SHP77 treated with DMSO at 0.1 percent for 48 hours (cell line): ENCODE data around the gene SNRNP25.

ENCODE experiments used
- DNase-seq: peaks from one replicate; lab custom pipeline; 2025; lab: John Stamatoyannopoulos, UW

The SNRNP25 gene

DNA sequence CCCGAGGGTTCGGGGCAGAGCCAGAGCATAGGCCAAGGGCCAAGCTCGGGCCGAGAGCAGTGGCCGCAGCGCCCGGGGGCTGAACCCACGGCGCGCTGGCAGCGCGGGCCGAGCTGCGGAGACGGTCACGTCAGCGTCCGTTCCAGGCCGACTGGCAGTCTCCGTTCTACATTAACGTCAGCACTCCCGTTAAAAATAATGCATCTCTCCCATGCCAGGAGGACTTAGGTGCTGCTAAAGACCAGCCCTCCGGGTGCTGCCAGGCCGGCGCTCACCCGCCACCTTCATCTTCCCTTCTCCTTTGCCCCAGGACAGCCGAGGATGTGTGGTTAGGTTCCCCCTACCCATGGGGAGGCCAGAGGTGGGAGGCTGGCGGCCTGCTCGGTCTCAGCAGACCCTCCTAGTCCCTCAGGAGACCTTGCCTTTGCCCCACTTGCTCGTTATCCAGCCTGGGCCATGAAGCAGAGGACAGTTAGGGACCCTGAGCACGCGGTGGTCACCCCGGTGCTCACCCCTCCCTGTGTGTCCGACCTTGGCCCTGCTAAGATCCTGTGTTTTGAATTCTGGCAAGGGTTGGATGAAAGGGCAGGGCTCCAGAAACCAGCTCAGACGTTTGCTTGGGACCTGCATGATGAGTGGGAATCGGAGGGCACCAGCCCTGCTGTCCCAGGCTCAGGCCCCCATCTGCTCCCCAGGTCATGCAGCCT, 25.0 kb downstream of the SNRNP25 start:
- DNase-seq = no peak

DNA sequence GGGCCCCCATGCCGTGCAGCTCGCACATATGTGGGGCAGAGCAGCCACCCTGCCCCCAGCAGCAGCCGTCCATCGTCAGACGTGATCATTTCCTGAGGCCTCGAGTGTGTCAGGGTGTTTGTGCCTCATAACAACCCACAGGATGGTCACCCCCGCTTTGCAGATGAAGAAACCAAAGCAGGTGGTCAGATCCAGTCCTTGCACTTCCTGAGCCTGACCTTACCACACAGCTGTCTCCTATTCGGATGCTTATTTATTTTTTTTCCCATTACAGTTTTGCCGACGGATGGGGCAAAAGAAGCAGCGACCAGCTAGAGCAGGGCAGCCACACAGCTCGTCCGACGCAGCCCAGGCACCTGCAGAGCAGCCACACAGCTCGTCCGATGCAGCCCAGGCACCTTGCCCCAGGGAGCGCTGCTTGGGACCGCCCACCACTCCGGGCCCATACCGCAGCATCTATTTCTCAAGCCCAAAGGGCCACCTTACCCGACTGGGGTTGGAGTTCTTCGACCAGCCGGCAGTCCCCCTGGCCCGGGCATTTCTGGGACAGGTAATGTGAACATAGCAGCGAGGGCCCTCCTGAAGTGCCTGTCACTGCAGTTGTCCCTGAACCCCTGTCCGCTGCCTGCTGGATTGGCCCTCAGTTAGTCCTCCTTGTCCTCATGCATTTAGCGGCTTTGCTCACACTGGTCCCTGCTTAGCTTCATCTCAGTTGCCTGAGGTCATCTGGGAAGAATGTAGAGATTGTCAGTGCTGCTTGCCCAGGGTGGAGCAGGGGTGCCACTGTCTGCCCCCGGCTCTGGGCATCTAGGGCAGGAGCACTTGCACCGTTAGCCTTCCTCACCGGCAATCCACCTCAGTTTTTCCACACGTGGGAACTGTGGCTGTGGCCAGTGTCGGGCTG, 25.8 kb downstream of the SNRNP25 start:
- no peak for DNase-seq

GRCh38 chr16:83060-83603, 29.5 kb downstream of the SNRNP25 start:
- DNase-seq = no peak

DNA sequence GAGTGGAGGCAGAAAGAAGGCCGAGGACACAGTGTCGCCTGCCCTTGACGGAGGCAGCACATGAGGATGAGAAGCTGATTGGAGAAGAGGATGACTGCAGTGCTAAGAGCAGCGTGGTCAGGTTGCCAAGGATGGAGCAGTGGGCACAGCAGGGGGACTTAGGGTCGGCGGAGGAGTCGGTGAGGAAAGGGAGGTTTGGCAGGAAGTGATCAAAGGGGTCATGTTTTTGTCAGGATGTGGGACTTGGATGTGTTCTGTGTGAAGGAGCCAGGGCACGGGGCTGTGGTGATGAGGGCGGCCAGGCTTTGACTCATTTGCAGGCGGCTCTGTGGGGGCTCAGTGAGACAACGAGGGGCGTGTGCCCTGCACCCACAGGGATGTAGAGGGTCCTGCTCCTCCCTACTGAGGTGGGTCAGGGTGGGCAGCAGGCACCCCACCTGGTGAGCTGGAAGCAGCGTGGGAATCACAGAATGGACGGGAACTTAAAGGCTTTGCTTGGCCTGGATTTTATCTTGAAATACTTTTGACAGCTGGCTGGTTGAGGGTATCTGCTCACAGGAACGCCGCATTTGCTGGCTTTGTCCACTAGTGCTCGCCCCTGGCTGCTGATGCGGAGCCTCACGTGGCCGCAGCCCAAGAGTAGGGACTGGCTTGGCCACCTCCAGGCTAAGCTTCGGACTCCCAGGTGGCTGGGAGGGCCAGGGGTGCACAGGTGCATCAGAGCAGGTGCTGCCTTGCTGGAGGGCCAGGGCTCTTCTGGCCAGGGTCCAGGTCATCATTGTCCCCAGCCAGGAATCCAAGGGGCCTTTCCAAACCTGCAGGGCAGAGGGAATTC, 30.4 kb downstream of the SNRNP25 start:
- DNase-seq = no peak

GRCh38 chr16:84718-85406, 31.2 kb downstream of the SNRNP25 start:
- DNase-seq = peak; percentile 89

- no peak for DNase-seq
Measured at GRCh38 chr16:85407-85782, 31.8 kb downstream of the SNRNP25 start.

- no peak for DNase-seq
Measured at GRCh38 chr16:85865-86264, 32.2 kb downstream of the SNRNP25 start.

GRCh38 chr16:86483-86952, 32.9 kb downstream of the SNRNP25 start:
- DNase-seq = no peak

- DNase-seq = no peak
Measured at GRCh38 chr16:88613-89012, 35.0 kb downstream of the SNRNP25 start.

DNA sequence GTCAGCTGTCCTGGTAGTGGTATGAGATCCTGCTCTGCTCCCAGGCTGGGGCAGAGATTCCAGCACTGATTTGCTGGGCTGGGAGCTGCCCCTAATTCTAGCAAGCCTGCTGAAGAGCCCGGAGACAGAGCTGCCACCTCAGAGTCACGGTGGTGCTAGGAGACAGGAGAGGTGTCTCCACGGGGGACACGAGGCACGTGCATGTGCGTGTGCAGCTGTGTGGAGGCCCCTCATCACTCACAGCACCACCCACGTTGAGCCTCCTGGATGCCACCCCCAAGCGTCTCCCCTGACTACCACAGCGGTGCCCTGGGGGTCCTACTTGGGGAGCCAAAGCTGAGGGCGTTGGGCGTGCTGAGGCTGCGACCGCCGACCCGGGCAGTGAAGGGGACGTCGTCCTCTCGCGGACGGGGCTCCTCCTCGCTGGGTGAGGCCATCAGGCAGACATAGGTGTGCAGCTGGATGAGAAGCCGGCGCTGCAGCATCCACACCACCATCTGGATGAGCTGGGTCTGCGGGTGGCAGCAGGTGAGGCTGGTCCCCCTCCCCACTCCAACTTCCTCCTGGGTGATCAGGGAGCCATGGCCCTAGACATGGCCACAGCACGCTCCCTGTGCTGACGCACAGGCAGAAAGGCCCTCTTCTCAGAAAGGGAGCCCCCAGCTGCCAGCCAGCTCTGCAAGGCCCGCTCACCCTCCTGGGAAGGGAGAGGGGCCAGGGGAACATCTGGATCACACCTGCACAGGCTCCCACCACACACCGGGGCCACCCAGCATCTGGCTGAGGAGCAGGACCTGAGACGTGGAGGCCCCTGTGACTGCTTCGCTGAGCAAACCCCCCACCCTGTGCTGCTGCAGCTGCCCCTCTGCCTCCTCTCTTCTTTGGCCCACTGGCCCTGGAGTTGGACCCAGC, 36.0 kb downstream of the SNRNP25 start:
- no peak for DNase-seq

- no peak for DNase-seq
Measured at GRCh38 chr16:91484-91883, 37.9 kb downstream of the SNRNP25 start.

DNA sequence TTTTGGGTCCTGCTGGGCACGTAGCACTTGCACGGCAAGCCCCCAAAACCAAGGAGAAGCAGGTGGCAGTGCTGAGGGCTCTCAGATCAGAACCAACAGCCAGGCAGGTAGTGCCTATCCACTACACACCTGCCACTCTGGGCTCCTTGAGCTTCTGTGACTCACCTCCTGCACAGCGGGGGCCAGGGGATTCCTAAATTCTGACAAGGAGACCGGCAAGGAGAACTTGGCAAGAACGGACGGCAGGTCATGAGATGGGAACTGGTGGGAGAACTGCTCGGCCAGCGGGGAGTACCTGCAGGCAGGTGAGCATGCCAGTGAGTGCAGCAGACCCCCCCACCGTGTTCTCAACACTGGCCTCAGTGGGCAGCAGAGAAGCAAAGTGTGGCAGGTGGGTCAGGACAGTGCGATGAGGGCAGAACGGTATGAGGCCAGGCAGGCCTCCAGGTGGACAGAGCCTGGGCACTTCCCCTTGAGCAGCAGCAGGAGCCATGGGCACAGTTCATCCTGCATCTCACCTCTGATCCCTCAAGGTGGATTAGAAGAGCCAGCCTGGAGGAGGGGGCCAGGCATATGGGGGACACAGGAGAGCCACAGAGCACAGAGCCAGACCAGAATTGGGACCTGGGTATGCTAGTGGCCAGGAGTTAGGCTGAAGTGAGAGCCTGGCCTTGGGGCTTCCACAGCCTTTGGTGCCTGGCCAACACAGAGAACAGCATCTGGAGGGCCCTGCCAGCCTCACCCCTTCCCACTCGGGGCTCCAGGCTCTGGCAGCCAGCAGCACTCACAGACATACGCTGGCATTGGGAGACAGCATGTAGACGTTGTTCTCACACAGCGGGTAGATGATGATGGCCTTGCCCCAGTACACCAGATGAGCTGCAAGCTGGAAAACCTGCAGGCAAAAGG, 39.1 kb downstream of the SNRNP25 start:
- DNase-seq = no peak

DNA sequence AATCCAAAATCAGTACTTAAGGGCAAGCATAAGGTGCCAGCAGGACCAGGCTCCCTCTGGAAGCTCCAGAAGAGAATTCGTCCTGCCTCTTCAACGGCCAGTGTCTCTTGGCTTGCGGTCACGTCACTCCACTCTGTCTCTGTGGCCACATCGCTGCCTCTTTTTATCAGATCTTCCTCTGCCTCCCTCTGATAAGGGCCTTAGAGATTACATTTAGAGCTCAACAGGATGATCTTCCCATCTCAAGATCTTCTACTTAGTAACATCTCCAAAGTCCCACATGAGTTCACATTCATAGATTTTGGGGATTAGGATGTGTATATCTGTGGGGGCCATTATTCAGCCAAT, 41.3 kb downstream of the SNRNP25 start:
- no peak for DNase-seq

DNA sequence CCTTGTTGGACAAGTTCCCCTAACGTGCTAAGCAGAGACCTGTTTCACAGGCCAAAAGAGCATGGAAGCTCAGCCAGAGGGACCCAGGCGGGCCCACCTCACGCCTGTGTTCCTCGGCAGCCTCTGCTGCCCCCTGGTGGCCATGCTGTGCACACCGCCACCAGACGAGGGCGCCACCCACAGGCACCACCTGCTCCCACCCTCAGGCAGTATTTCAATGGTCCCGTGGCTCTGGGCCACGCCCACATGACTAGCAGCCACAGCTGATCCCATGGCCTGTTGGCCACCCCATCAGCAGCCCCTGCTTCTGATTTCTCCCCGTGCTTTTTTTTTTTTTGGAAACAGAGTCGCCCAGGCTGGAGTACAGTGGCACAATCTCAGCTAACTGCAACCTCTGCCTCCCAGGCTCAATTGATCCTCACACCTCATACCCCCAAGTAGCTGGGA, 43.3 kb downstream of the SNRNP25 start:
- peak; percentile 57 for DNase-seq

- DNase-seq = no peak
Measured at GRCh38 chr16:97822-98221, 44.2 kb downstream of the SNRNP25 start.

- no peak for DNase-seq
Measured at GRCh38 chr16:100989-101388, 47.4 kb downstream of the SNRNP25 start.

GRCh38 chr16:101586-101985, 48.0 kb downstream of the SNRNP25 start:
- no peak for DNase-seq

- no peak for DNase-seq
Measured at GRCh38 chr16:102060-102855, 48.6 kb downstream of the SNRNP25 start.
